Measurements from ENCODE around the gene KAT8.

- TF ChIP-seq CTCF (IDR thresholded peaks at IDR 0.05) = no peak
- no peak for TF ChIP-seq POLR2A (IDR thresholded peaks at IDR 0.05)
These were observed 26.3 kb downstream of the KAT8 start for GRCh38 chr16:31143694-31144148.
